Adrenal gland (tissue), 12 donors: ENCODE measurements around the gene SLFN12. TPM values are rescaled to one million over a fixed set of nuclear protein-coding genes. Genes with fewer than 3 reads are reported as not detected.

ENCODE experiments used
- DNase-seq, 7 donors: peaks; one replicate each; pipeline ENCODE4 v3.0.0-alpha.2; 2019 to 2020
- H3K27ac ChIP-seq, 5 donors: fragments of 200-600 bp; sonication (generic) in 4 of 5; 1 replicate in 3 of 5; 2 replicates in 2 of 5; pipeline versions ENCODE4 v1.5.1 to v1.8.0; 2016 to 2020; ENCODE audit warnings: mild to moderate bottlenecking in 1 of 5
- H3K27me3 ChIP-seq: fragments of 200-600 bp; 2 replicates; pipeline ENCODE4 v1.8.0; 2021
- H3K36me3 ChIP-seq, 2 donors: fragments of 200-600 bp; replicated peaks in 1 of 2; 1 replicate in 1 of 2; 2 replicates in 1 of 2; pipeline versions ENCODE4 v1.5.1 to v1.8.0; 2018 to 2022
- H3K4me1 ChIP-seq, 2 donors: fragments of 200-600 bp; replicated peaks in 1 of 2; 1 replicate in 1 of 2; 2 replicates in 1 of 2; pipeline versions ENCODE4 v1.5.1 to v1.8.0; 2018 to 2021
- H3K4me3 ChIP-seq, 4 donors: fragments of 200-600 bp; sonication (generic) in 3 of 4; one replicate each; pipeline ENCODE4 v1.5.1; 2016 to 2018
- H3K9me3 ChIP-seq, 3 donors: fragments of 200-600 bp; sonication (generic) in 1 of 3; replicated peaks in 1 of 3; 1 replicate in 2 of 3; 2 replicates in 1 of 3; pipeline versions ENCODE4 v1.5.1 to v1.8.0; 2016 to 2021
- POLR2A ChIP-seq, 2 donors: fragments of 450-650 bp; IDR thresholded peaks; one replicate each; pipeline ENCODE4 v1.6.1; 2017; ENCODE audit warnings: antibody characterized with exemption in 2 of 2, mild to moderate bottlenecking in 2 of 2, moderate library complexity in 1 of 2
- WGBS, 4 donors: extraction: QIAGEN DNeasy Blood & Tissue Kit in 2 of 4; methylation state at CpG; one replicate each; pipeline versions ENCODE4 v1.1.5 to v1.1.7; 2013 to 2017; 5-methylcytosine and 5-hydroxymethylcytosine counted together
- intact Hi-C, 2 donors: fragments of 100-400 bp; cut with DNase I; formaldehyde crosslinking; loops; one replicate each; pipeline versions ENCODE4 v1.14.1 to v1.15.0; 2022 to 2023
- polyA plus RNA-seq, 3 donors: library from polyadenylated mRNA; stranded (reverse); fragments of 200-250 nt in 2 of 3; fragments of 350-450 nt in 1 of 3; fragmentation: Illumina TruSeq in 1 of 3; extraction: RNeasy Lipid Tissue Mini Kit (QIAGEN cat#74804) in 1 of 3; gene quantifications; one replicate each; pipeline ENCODE4 v1.2.3, GENCODE V29; 2013 to 2014
- total RNA-seq, 9 donors: library from RNA; depleted of rRNA in 4 of 9; stranded (reverse); fragments of >200 nt in 4 of 9; fragments of 120-200 nt in 1 of 9; fragmentation: NEBNext Ultra II Directional in 1 of 9; extraction: Animal tissue kit (Norgen Biotek cat#: 25700) in 1 of 9; gene quantifications; one replicate each; pipeline versions ENCODE4 v1.1.0 to v1.2.4, GENCODE V29; 2013 to 2023
- TF ChIP-seq, protein P1 (sequence below), 6 experiments: fragments of 450-650 bp in 4 of 6; fragments of 200-600 bp in 2 of 6; sonication (generic) in 1 of 6; IDR thresholded peaks; 1 replicate in 5 of 6; 2 replicates in 1 of 6; pipeline versions ENCODE4 v1.5.1 to v1.8.0; 2016 to 2021; ENCODE audit warnings: antibody characterized with exemption in 6 of 6, mild to moderate bottlenecking in 2 of 6, moderate library complexity in 1 of 6
- donor health status: healthy with polysubstance abuse.
- donor health status: Bipolar disorder and iron deficiency.
- donor health status: DM: yes; HTN: yes; CAD: no.
- donor health status: DM: no; HTN: no; CAD: no.
- donor health status: DM: no; HTN: no; CAD: no.
- donor health status: DM: yes; HTN: yes; CAD: no.

SLFN12 gene
- total and polyA plus RNA-seq, 12 donors = 5.1 to 17.1 (median 12.4) TPM

DNA sequence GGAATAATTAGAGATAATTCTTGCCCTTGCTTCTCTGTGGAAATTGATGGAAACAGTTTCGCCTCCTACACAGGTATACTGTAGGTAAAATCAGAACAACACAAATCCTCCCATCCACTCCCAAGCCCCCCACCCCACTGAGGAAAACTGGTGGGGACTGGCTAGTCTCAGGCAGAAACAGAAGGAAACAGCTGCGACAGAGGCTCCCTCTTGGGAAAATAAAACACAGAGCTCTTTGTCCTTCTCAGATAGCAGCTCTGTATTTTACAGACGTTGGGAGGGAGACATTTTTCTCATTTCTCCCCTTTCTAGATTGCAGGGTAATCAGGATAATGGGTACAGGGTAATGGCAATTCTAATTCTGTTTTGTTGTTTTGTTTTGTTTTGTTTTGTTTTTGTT is 15.2 kb upstream of the SLFN12 start:
- no peak for DNase-seq
- Histone ChIP-seq H3K9me3 (no peaks in the 10 kb centered on the region), H3K27ac (no peak overlapping the region), H3K27me3 (peaks cover 15% of the 10 kb centered on the region), H3K36me3 (no peaks in the 10 kb centered on the region), H3K4me3 (no peak overlapping the region), H3K4me1 (no peaks in the 10 kb centered on the region)
- no peak for TF ChIP-seq POLR2A (IDR thresholded peaks at IDR 0.05)
- TF ChIP-seq, protein P1, sequence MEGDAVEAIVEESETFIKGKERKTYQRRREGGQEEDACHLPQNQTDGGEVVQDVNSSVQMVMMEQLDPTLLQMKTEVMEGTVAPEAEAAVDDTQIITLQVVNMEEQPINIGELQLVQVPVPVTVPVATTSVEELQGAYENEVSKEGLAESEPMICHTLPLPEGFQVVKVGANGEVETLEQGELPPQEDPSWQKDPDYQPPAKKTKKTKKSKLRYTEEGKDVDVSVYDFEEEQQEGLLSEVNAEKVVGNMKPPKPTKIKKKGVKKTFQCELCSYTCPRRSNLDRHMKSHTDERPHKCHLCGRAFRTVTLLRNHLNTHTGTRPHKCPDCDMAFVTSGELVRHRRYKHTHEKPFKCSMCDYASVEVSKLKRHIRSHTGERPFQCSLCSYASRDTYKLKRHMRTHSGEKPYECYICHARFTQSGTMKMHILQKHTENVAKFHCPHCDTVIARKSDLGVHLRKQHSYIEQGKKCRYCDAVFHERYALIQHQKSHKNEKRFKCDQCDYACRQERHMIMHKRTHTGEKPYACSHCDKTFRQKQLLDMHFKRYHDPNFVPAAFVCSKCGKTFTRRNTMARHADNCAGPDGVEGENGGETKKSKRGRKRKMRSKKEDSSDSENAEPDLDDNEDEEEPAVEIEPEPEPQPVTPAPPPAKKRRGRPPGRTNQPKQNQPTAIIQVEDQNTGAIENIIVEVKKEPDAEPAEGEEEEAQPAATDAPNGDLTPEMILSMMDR (IDR thresholded peaks at IDR 0.05) = no peak
- WGBS, 4 donors = 53 to 63% (median 57%) methylated on average over 3 of the region's 3 CpGs
- intact Hi-C loops = no loop called here

DNA sequence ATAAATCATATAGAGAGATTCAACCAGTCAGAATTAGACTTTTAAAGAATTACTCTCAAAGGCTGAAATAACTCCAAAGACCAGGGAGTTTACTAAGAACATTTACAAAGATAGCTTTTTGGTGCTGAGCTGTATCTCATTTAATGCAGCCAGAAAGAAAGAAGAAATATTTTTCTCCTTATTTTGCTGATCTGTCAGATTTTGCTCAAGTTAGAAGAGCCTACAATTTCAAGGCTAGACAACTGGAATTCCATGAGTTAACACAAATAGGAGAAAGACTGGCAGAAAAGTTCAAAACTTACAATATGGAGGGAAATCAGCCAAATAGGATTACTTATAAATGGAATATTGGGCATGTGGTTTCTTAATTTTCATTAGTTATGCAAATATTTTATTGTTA is 6.1 kb upstream of the SLFN12 start:
- Histone ChIP-seq H3K4me1 (peaks cover 0 to 5% of the 10 kb centered on the region in 2 donors), H3K4me3 (no peak overlapping the region), H3K27me3 (no peaks in the 10 kb centered on the region), H3K36me3 (no peaks in the 10 kb centered on the region), H3K9me3 (no peaks in the 10 kb centered on the region), H3K27ac (no peak overlapping the region)
- intact Hi-C loops = loop anchor here in 1 of 2 donors (10.0 kb wide), 1 partner anchor 194 kb away; the partner anchor contains the start of gene SLFN5
- TF ChIP-seq, protein P1 (IDR thresholded peaks at IDR 0.05) = no peak
- TF ChIP-seq POLR2A (IDR thresholded peaks at IDR 0.05) = no peak
- no peak for DNase-seq

DNA sequence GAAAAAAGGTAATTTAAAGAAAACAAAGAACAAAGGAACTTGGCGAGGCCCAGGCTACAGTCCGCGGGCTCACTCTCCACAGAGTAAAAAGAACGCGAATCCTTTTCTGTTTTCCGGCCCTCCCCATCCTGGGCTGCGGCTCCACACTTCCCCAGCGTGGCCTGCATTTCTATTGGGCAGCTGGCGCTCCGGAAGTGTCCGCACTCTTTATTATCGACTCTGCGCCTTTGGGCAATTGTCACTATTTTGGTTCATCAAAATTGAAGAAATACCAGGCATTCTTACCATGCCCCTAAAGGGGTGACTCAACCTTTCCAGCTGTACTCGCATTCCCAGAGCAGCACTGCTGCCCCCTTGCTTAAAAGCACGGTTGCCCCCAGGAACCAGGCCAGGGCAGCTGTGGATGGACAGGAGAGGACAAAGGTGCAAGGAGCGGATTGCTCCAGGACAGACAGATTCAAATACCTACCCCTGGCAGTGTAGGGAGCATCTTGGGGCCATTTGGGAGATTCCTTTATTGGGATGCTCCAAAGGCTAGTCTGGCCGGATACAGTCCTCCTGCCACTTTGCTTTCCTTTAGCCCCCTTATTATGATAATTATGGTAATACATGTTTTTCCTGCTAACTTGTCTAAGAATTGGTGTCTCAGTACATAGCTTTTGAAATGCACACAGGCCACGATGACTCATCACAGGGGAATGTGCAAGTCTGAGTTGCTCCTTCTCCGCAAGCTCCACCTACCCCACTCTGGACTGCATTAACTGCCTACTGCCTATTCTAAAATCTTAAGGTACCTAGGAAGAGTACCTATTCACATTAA is 985 bp upstream of the SLFN12 start:
- Histone ChIP-seq H3K36me3 (no peaks in the 10 kb centered on the region), H3K9me3 (no peaks in the 10 kb centered on the region), H3K4me3 (peak overlapping the region in 3 of 4 donors; percentile 44 to 89 (median 78)), H3K27me3 (no peaks in the 10 kb centered on the region), H3K4me1 (peaks cover 14 to 25% of the 10 kb centered on the region in 2 donors), H3K27ac (peak overlapping the region; percentile 81 to 97 (median 90))
- intact Hi-C loops = loop anchor here in 1 of 2 donors (10.0 kb wide), 1 partner anchor 188 kb away; the partner anchor contains the start of gene SLFN5
- TF ChIP-seq, protein P1 (IDR thresholded peaks at IDR 0.05) = peak in 1 of 6 experiments; percentile 28
- TF ChIP-seq POLR2A (IDR thresholded peaks at IDR 0.05) = no peak
- WGBS, 4 donors = 2 to 10% (median 5%) methylated on average over 18 to 19 of the region's 19 CpGs
- peak; percentile 77 to 95 (median 93) for DNase-seq

DNA sequence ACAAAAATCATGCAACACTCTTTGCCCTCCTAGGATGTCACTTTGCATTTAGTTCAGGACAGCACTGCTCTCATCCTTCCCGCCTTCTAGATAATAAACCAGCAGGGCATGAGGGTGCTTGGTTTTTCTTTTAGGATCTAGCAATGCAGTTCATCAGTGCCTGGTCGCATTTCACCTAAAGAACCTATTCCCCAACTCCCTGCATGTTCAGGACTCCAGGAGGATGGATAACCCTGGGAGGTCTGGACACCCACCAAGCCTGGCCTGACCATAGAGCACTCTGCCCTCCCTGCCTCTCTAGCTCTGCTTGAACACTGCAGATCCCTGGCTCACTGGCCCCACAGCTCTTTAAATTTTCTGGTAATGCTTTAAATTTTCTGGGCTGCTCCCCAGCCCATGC is 2.6 kb downstream of the SLFN12 start:
- 75 to 95% (median 90%) methylated on average over 2 of the region's 2 CpGs for WGBS, 4 donors
- no peak for DNase-seq
- Histone ChIP-seq H3K4me1 (peaks cover 14 to 25% of the 10 kb centered on the region in 2 donors), H3K36me3 (no peaks in the 10 kb centered on the region), H3K27me3 (no peaks in the 10 kb centered on the region), H3K27ac (no peak overlapping the region), H3K4me3 (no peak overlapping the region), H3K9me3 (no peaks in the 10 kb centered on the region)
- TF ChIP-seq, protein P1 (IDR thresholded peaks at IDR 0.05) = no peak
- TF ChIP-seq POLR2A (IDR thresholded peaks at IDR 0.05) = no peak
- intact Hi-C loops = loop anchor here in 1 of 2 donors (10.0 kb wide), 1 partner anchor 185 kb away; the partner anchor contains the start of gene SLFN5
